GM12891 (cell line): ENCODE results near the gene TNFSF12.

Source experiments
- PAX5 ChIP-seq: IDR thresholded peaks from 2 replicates; pipeline ENCODE4 v1.6.1; 2011; ENCODE audit warnings: low read length, moderate library complexity, mild to moderate bottlenecking; ENCODE audit not compliant: insufficient read depth, severe bottlenecking
- POLR2A ChIP-seq: IDR thresholded peaks from 2 replicates; pipeline ENCODE4 v1.6.1; 2011; ENCODE audit warnings: low read depth, low read length, control low read depth
- POLR2AphosphoS5 ChIP-seq: IDR thresholded peaks from 2 replicates; pipeline ENCODE4 v1.6.1; 2011; ENCODE audit warnings: low read depth, low read length, control low read depth
- POU2F2 ChIP-seq: IDR thresholded peaks from 2 replicates; pipeline ENCODE4 v1.6.1; 2011; ENCODE audit warnings: low read depth, mild to moderate bottlenecking, control low read depth, low read length, moderate library complexity
- SPI1 ChIP-seq: IDR thresholded peaks from 2 replicates; pipeline ENCODE4 v1.6.1; 2011; ENCODE audit warnings: low read depth, low read length, control low read depth
- TAF1 ChIP-seq: IDR thresholded peaks from 2 replicates; pipeline ENCODE4 v1.6.1; 2011; ENCODE audit warnings: low read depth, low read length, control low read depth

DNA sequence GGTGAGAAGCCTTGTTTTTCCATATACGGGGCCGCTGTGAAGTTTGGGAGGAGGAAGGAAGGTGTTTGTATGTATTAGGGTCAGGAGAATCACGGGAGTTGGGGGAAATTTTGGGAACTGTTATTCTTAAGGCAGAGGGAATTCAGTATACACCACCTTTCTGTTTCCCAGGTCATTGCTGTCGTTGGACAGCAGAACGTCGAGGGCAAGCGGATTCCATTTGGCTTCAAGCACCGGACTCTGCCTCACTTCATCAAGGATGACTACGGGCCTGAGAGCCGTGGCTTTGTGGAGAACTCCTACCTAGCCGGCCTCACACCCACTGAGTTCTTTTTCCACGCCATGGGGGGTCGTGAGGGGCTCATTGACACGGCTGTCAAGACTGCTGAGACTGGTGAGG is 47.1 kb upstream of the TNFSF12 start:
- TF ChIP-seq TAF1 (no peak), POLR2A (no peak), POLR2AphosphoS5 (no peak), PAX5 (no peak), SPI1 (no peak), POU2F2 (no peak)
